ENCODE measurements around the gene LGALS3BP. TPM values are rescaled to one million over a fixed set of nuclear protein-coding genes. Genes with fewer than 3 reads are reported as not detected.

Gene LGALS3BP
- polyA plus RNA-seq, 1 donor (not counting 4 experiments of a cell fraction or from before 2014, with no cell fraction given) = 53.0 TPM

GRCh38 chr17:78944956-78945355 is 34.8 kb downstream of the LGALS3BP start:
- Histone ChIP-seq H3K27me3 (ENCODE audit: control insufficient read depth, extremely low read depth, insufficient read depth, low read length) (peaks cover 6% of the 10 kb centered on the region), H4K20me1 (ENCODE audit: control insufficient read depth, extremely low read depth, insufficient read depth, low read length) (no peaks in the 10 kb centered on the region), H3K27ac (ENCODE audit: control insufficient read depth, insufficient read depth, low read length) (no peak overlapping the region), H3K9ac (ENCODE audit: control insufficient read depth, extremely low read depth, insufficient read depth, low read length) (no peak overlapping the region), H3K9me1 (ENCODE audit: control insufficient read depth, extremely low read depth, insufficient read depth, low read length) (no peaks in the 10 kb centered on the region), H3K9me3 (ENCODE audit: control insufficient read depth, low read depth, low read length) (no peaks in the 10 kb centered on the region), H3K4me2 (ENCODE audit: control insufficient read depth, extremely low read depth, insufficient read depth, low read depth, low read length) (no peak overlapping the region), H3K4me3 (ENCODE audit: control insufficient read depth in 2 of 3, extremely low read depth in 1 of 3, insufficient read depth in 2 of 3, low read depth in 1 of 3, low read length in 3 of 3) (no peak overlapping the region), H2AFZ (ENCODE audit: control insufficient read depth, low read length) (no peak overlapping the region), H3K36me3 (ENCODE audit: control insufficient read depth in 2 of 2, extremely low read depth in 1 of 2, insufficient read depth in 2 of 2, low read length in 2 of 2) (no peaks in the 10 kb centered on the region), H3K4me1 (ENCODE audit: control insufficient read depth, extremely low read depth, insufficient read depth, low read length) (no peaks in the 10 kb centered on the region), H3K79me2 (ENCODE audit: control insufficient read depth, insufficient read depth, low read length) (no peaks in the 10 kb centered on the region)
- DNase-seq (ENCODE audit: low read depth, low spot score) (no peak), FAIRE-seq (no peak)
- dilution Hi-C loops (cut with MboI; ENCODE audit: extremely low pct_ligation_motif_present, low sequenced_read_pairs) = no loop called here
- TF ChIP-seq CTCF (optimal IDR thresholded peaks at IDR 0.05 in 1 of 3, IDR thresholded peaks at IDR 0.05 in 1 of 3, conservative IDR thresholded peaks at IDR 0.05 in 1 of 3; ENCODE audit: extremely low read depth in 1 of 3, insufficient read depth in 2 of 3, low read length in 3 of 3) (no peak), EZH2 (IDR thresholded peaks at IDR 0.05; ENCODE audit: low read length) (no peak)

GRCh38 chr17:78944026-78944425 is 35.7 kb downstream of the LGALS3BP start:
- no peak overlapping the region for H3K4me3 ChIP-seq (ENCODE audit: control insufficient read depth in 2 of 3, extremely low read depth in 1 of 3, insufficient read depth in 2 of 3, low read depth in 1 of 3, low read length in 3 of 3)
- no peaks in the 10 kb centered on the region for H4K20me1 ChIP-seq (ENCODE audit: control insufficient read depth, extremely low read depth, insufficient read depth, low read length)
- DNase-seq (ENCODE audit: low read depth, low spot score) = no peak
- no peak overlapping the region for H3K4me2 ChIP-seq (ENCODE audit: control insufficient read depth, extremely low read depth, insufficient read depth, low read depth, low read length)
- no peaks in the 10 kb centered on the region for H3K9me1 ChIP-seq (ENCODE audit: control insufficient read depth, extremely low read depth, insufficient read depth, low read length)
- TF ChIP-seq EZH2 (IDR thresholded peaks at IDR 0.05; ENCODE audit: low read length) (no peak), CTCF (optimal IDR thresholded peaks at IDR 0.05 in 1 of 3, IDR thresholded peaks at IDR 0.05 in 1 of 3, conservative IDR thresholded peaks at IDR 0.05 in 1 of 3; ENCODE audit: extremely low read depth in 1 of 3, insufficient read depth in 2 of 3, low read length in 3 of 3) (no peak)
- H3K9me3 ChIP-seq (ENCODE audit: control insufficient read depth, low read depth, low read length) = no peaks in the 10 kb centered on the region
- no peak overlapping the region for H2AFZ ChIP-seq (ENCODE audit: control insufficient read depth, low read length)
- peaks cover 6% of the 10 kb centered on the region for H3K27me3 ChIP-seq (ENCODE audit: control insufficient read depth, extremely low read depth, insufficient read depth, low read length)
- no peaks in the 10 kb centered on the region for H3K36me3 ChIP-seq (ENCODE audit: control insufficient read depth in 2 of 2, extremely low read depth in 1 of 2, insufficient read depth in 2 of 2, low read length in 2 of 2)
- H3K27ac ChIP-seq (ENCODE audit: control insufficient read depth, insufficient read depth, low read length) = no peak overlapping the region
- FAIRE-seq = no peak
- H3K79me2 ChIP-seq (ENCODE audit: control insufficient read depth, insufficient read depth, low read length) = no peaks in the 10 kb centered on the region
- H3K9ac ChIP-seq (ENCODE audit: control insufficient read depth, extremely low read depth, insufficient read depth, low read length) = no peak overlapping the region
- no peaks in the 10 kb centered on the region for H3K4me1 ChIP-seq (ENCODE audit: control insufficient read depth, extremely low read depth, insufficient read depth, low read length)
- dilution Hi-C loops (cut with MboI; ENCODE audit: extremely low pct_ligation_motif_present, low sequenced_read_pairs) = no loop called here
